Measurements from ENCODE around the gene UHMK1.
A peak's percentile ranks its signal among the peaks of the same experiment; 100 is the strongest.
"Not testable (repeated sequence)": the region's sequence is repeated elsewhere in the genome, so short reads cannot be mapped to it uniquely, and the experiment has no call there.

The UHMK1 gene, protein sequence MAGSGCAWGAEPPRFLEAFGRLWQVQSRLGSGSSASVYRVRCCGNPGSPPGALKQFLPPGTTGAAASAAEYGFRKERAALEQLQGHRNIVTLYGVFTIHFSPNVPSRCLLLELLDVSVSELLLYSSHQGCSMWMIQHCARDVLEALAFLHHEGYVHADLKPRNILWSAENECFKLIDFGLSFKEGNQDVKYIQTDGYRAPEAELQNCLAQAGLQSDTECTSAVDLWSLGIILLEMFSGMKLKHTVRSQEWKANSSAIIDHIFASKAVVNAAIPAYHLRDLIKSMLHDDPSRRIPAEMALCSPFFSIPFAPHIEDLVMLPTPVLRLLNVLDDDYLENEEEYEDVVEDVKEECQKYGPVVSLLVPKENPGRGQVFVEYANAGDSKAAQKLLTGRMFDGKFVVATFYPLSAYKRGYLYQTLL

DNA sequence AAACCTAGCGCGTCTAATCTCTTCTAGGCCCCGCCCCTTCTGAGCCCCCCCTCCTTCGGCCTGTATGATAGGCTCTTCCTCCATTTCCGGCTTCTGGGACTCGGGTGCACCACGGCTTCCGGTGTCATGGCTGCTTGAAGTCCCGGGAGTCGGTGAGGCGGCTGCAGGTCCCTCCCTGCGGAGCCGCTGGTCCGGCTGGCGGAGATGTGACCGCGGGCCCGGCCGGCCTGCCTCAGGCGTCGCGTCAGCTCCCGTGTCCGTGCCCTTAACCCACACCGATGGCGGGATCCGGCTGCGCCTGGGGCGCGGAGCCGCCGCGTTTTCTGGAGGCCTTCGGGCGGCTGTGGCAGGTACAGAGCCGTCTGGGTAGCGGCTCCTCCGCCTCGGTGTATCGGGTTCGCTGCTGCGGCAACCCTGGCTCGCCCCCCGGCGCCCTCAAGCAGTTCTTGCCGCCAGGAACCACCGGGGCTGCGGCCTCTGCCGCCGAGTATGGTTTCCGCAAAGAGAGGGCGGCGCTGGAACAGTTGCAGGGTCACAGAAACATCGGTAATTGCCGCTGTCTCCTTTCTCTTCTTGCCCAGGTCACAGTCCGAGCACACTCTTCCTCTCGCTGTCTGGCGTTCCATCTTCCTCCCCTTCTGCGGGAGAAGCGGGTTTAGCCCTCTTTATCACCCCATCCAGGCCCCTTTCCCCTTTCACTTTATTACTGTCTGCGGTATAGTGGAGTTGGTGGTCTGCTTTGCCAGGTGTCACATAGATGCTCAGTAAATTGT, at the start of gene UHMK1:
Gene UHMK1, plus strand, starts transcription at position 96 of the 773 bp plus-strand sequence. Its CDS starts 183 bp downstream, at position 279.
- TF ChIP-seq, protein P1, sequence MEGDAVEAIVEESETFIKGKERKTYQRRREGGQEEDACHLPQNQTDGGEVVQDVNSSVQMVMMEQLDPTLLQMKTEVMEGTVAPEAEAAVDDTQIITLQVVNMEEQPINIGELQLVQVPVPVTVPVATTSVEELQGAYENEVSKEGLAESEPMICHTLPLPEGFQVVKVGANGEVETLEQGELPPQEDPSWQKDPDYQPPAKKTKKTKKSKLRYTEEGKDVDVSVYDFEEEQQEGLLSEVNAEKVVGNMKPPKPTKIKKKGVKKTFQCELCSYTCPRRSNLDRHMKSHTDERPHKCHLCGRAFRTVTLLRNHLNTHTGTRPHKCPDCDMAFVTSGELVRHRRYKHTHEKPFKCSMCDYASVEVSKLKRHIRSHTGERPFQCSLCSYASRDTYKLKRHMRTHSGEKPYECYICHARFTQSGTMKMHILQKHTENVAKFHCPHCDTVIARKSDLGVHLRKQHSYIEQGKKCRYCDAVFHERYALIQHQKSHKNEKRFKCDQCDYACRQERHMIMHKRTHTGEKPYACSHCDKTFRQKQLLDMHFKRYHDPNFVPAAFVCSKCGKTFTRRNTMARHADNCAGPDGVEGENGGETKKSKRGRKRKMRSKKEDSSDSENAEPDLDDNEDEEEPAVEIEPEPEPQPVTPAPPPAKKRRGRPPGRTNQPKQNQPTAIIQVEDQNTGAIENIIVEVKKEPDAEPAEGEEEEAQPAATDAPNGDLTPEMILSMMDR (IDR thresholded peaks at IDR 0.05): no peak
- peak within 1 kb of the TSS; percentile 92 for H3K4me3 ChIP-seq
- DNase-seq (ENCODE audit: low spot score): peak; percentile 93
- H3K27ac ChIP-seq: peak within 1 kb of the TSS; percentile 82 to 91

- not testable (repeated sequence) for H3K27ac ChIP-seq; DNase-seq (ENCODE audit: low spot score); H3K4me3 ChIP-seq
These were observed 43.3 kb upstream of the UHMK1 start for GRCh38 chr1:162454361-162454760.

DNA sequence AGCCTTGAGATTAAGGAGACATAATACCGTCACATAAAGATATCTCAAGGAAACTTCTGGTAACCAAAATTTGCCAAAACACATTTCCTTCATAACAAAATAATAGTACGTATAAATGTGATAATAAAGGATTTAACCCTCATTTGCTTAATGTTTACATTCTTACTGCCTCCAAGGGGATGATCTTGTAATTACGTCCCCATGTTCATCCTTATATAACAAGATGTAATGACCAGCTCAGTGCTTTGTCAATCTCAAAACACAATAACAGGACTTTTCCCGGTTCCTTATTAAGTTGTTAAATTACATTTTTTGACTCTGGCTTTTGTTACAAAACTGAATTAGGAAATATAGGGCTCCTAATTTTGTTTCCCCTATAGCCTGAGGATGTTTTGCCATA, 41.3 kb upstream of the UHMK1 start:
- no peak overlapping the region for H3K4me3 ChIP-seq
- TF ChIP-seq, protein P1 (IDR thresholded peaks at IDR 0.05): no peak
- no peak overlapping the region for H3K27ac ChIP-seq
- no peak for DNase-seq (ENCODE audit: low spot score)

- Histone ChIP-seq H3K4me3 (no peak overlapping the region), H3K27ac (no peak overlapping the region)
- TF ChIP-seq, protein P1 (IDR thresholded peaks at IDR 0.05): no peak
- no peak for DNase-seq (ENCODE audit: low spot score)
These were observed 39.4 kb upstream of the UHMK1 start for GRCh38 chr1:162458236-162458635.

DNA sequence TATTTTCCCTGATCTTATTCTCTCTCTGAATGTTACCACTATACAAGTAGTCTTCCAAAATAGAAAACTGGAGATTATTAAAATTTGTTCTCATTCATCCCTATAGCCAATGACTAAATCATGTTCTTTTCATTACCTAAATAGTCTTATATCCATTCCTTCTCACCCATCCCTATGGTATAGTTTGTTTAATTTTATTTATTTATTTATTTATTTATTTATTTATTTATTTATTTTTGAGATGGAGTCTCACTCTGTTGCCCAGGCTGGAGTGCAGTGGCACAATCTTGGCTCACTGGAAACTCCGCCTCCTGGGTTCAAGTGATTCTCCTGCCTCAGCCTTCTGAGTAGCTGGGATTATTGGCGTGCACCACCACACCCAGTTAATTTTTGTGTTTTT, 35.2 kb upstream of the UHMK1 start:
- H3K27ac ChIP-seq; DNase-seq (ENCODE audit: low spot score); H3K4me3 ChIP-seq: not testable (repeated sequence)

DNA sequence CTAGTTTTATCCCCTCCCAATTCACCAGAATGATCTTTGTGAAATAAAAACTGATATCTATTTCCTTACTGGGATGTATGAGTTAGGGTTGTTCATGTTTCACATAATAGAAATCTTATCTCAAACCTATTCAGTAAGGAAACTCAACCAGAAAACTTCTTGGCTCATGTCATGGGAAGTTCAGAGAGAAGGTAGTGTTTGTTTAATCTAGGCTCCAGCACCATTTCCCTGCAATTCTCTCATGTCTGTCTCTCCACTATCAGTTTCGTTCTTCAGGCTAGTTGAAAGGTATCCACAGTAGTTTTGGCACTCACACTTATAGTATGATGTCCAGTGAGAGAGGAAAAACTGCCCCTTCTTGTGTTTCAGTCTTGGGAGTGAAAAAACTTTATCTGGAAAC, 34.6 kb upstream of the UHMK1 start:
- TF ChIP-seq, protein P1 (IDR thresholded peaks at IDR 0.05): no peak
- no peak overlapping the region for H3K27ac ChIP-seq
- DNase-seq (ENCODE audit: low spot score): no peak
- H3K4me3 ChIP-seq: no peak overlapping the region

- TF ChIP-seq, protein P1 (IDR thresholded peaks at IDR 0.05): no peak
- no peak for DNase-seq (ENCODE audit: low spot score)
- H3K27ac ChIP-seq: no peak overlapping the region
- H3K4me3 ChIP-seq: no peak overlapping the region
These were observed 30.8 kb upstream of the UHMK1 start for GRCh38 chr1:162466797-162467196.

DNA sequence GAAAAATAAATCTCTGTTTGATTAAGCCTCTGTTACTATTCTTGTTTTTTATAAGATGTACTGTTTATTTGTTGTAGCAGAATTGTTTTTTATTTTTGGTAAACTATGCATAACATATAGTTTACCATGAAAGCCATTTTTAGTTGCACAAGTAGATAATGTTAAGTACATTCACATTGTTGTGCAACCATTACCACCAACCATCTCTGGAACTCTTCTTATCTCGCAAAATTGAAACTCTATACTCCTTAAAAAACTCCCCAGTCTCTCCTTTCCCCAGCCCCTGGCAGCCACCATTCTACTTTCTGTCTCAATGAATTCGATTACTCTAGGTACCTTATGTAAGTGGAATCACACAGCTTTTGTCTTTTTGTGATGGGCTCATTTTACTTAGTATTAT, 27.4 kb upstream of the UHMK1 start:
- TF ChIP-seq, protein P1 (IDR thresholded peaks at IDR 0.05): no peak
- no peak for DNase-seq (ENCODE audit: low spot score)
- Histone ChIP-seq H3K27ac (no peak overlapping the region), H3K4me3 (no peak overlapping the region)
